ENCODE measurements around the gene STIP1.

DNA sequence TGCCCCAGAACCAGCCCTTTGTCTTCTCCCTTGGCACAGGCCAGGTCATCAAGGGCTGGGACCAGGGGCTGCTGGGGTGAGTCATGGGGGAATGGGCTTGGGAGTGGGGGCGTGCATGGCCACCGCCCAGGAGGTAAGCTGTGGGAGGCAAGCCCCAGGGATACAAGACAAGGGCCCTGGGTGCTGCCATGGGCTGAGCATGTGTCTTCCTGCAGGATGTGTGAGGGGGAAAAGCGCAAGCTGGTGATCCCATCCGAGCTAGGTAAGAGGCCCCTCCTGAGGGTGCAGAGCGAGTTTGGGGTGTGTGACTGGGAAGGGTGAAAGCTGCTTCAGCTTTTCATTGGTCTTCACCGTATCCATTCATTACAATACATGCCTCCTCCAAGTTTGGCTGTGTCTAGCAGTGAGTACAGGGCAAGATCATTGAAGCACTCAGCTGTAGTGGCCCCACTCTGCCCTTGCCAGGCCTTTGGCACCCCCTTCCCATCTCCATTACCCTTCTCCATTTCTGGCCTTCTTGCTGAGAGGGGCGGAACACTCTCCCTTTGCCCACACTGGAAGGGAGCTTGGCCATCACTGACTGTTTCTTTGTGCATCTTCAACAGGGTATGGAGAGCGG is 57.4 kb downstream of the STIP1 start:
- TF ChIP-seq, protein P1, sequence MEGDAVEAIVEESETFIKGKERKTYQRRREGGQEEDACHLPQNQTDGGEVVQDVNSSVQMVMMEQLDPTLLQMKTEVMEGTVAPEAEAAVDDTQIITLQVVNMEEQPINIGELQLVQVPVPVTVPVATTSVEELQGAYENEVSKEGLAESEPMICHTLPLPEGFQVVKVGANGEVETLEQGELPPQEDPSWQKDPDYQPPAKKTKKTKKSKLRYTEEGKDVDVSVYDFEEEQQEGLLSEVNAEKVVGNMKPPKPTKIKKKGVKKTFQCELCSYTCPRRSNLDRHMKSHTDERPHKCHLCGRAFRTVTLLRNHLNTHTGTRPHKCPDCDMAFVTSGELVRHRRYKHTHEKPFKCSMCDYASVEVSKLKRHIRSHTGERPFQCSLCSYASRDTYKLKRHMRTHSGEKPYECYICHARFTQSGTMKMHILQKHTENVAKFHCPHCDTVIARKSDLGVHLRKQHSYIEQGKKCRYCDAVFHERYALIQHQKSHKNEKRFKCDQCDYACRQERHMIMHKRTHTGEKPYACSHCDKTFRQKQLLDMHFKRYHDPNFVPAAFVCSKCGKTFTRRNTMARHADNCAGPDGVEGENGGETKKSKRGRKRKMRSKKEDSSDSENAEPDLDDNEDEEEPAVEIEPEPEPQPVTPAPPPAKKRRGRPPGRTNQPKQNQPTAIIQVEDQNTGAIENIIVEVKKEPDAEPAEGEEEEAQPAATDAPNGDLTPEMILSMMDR (IDR thresholded peaks at IDR 0.05): no peak
- no peak for TF ChIP-seq POLR2A (IDR thresholded peaks at IDR 0.05)

Measured in lower leg skin (tissue), 3 donors.